Activated naive CD4-positive, alpha-beta T cell treated with anti-CD3 and anti-CD28 coated beads, Interleukin-2, amount 10 ng/mL, durations not matched to agents 7 days and 5 days (primary cell): ENCODE results near the gene APEH.
A peak's percentile ranks its signal among the peaks of the same experiment; 100 is the strongest.

ENCODE experiments used
- CTCF ChIA-PET: fragments of 350-600 bp; sonication (Branson Sonifier 250); formaldehyde crosslinking; loops from one replicate; lab custom pipeline; 2021; ENCODE audit warnings: antibody characterized with exemption; lab: Charles Lee
- DNase-seq: peaks from one replicate; pipeline ENCODE4 v3.0.0-alpha.2; 2020
- H3K27ac Mint-ChIP-seq: one replicate; pipeline ENCODE4 v1.8.0; 2021; ENCODE audit warnings: mild to moderate bottlenecking, moderate library complexity, mixed read lengths
- H3K27me3 Mint-ChIP-seq: one replicate; pipeline ENCODE4 v1.8.0; 2021; ENCODE audit warnings: mild to moderate bottlenecking, mixed read lengths
- H3K36me3 Mint-ChIP-seq: one replicate; pipeline ENCODE4 v1.8.0; 2021; ENCODE audit warnings: mixed read lengths
- H3K4me1 Mint-ChIP-seq: one replicate; pipeline ENCODE4 v1.8.0; 2021; ENCODE audit warnings: mixed read lengths
- H3K4me3 Mint-ChIP-seq: one replicate; pipeline ENCODE4 v1.8.0; 2021; ENCODE audit warnings: mild to moderate bottlenecking, moderate library complexity, mixed read lengths
- H3K9me3 Mint-ChIP-seq: one replicate; pipeline ENCODE4 v1.8.0; 2021; ENCODE audit warnings: mixed read lengths

Gene APEH

DNA sequence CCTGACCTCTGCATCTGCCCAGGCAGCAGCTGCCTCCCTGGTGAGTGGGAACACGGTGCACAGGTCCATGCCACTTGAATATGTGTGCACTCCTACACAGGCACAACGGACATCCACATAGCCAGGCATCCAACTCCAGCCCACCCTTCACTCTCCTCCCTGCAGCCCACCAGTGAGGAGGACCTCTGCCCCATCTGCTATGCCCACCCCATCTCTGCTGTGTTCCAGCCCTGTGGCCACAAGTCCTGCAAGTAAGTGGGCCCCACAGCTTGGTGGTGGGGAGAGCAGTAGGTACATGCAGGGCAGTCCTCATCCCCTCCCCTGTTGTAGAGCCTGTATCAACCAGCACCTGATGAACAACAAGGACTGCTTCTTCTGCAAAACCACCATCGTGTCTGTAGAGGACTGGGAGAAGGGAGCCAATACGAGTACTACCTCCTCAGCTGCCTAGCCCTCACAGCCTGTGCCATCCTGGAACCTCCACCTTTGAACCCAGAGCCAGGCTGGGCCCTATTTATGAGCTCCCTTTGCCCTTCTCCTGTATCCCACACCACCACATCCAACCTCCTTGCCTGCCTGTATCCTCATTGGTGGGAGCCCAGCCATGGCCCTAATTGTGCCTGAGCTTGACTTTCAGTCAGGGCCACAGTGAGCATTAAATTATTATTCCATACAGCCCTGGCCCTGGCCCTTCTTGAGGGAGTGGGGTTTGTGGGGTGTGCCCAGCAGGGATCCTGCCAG is 46.9 kb downstream of the APEH start:
- DNase-seq = no peak
- H3K9me3 Mint-ChIP-seq = no peaks in the 10 kb centered on the region
- CTCF ChIA-PET = interaction anchor here (0.9 to 1.9 kb wide), 3 partner anchors 9 to 181 kb away, joined by 3 to 8 read pairs (median 3); no protein-coding TSS in a partner anchor
- peak overlapping the region; percentile 56 for H3K27ac Mint-ChIP-seq
- H3K27me3 Mint-ChIP-seq = peaks cover 11% of the 10 kb centered on the region
- H3K4me1 Mint-ChIP-seq = peaks cover 52% of the 10 kb centered on the region
- peaks cover 26% of the 10 kb centered on the region for H3K36me3 Mint-ChIP-seq
- no peak overlapping the region for H3K4me3 Mint-ChIP-seq

DNA sequence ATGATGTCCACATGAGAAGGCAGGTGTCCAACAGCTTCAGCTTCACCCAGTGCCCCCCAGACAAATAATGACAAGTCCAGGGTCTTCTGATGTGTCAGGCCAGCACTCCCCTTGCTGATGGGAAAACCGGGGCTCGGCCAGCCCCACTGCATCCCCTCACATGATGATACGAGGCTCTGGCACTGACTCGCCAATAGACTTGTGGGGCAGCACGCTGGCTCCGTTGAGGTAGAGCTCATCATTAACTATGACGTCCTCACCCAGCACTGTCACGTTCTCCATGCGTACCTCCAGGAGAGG is 47.4 kb downstream of the APEH start:
- no peak overlapping the region for H3K27ac Mint-ChIP-seq
- no peaks in the 10 kb centered on the region for H3K9me3 Mint-ChIP-seq
- H3K36me3 Mint-ChIP-seq = peaks cover 26% of the 10 kb centered on the region
- H3K4me1 Mint-ChIP-seq = peaks cover 52% of the 10 kb centered on the region
- peak overlapping the region; percentile 26 for H3K4me3 Mint-ChIP-seq
- DNase-seq = no peak
- CTCF ChIA-PET = interaction anchor here (0.9 to 1.9 kb wide), 3 partner anchors 8 to 182 kb away, joined by 3 to 8 read pairs (median 3); no protein-coding TSS in a partner anchor
- peaks cover 11% of the 10 kb centered on the region for H3K27me3 Mint-ChIP-seq

DNA sequence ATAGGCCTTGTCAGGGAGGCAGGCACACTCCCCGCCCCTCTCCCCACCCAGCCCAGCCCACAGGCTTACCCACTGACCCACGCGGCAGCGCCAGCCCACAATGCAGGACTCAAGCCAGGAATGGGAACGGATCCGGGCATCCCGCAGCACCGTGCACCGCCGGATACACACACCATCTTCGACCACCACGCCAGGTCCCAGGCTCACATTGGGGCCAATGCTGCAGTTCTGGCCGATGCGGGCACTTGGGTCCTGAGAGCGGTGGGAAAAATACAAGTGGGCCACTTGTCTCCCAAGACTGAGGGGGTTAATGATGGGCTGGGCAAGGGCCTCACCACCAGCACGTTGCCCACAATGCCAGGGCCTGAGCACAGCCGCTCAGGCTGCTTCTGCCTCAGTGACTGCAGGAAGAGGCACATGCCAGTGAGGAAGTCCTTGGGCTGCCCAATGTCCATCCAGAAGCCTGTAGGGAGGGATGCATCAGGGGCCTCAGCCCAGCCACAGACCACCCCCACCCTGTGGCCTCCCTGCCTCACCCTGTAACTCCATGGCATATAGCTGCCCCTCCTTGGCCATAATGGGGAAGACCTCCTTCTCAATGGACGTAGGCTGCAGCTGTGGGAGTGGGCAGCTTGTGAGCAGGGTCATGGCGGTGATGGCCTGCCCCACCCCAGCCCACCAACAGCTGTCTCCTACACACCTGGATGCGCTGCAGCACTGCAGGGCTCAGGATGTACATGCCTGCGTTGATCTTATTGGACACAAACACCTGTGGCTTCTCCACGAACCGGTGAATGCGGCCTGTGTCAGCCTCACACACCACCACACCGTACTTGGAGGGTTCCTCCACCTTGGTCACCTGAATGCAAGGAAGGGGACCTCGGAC is 48.0 kb downstream of the APEH start:
- Mint-ChIP-seq H3K4me1 (peaks cover 52% of the 10 kb centered on the region), H3K9me3 (no peaks in the 10 kb centered on the region), H3K27me3 (peaks cover 11% of the 10 kb centered on the region), H3K4me3 (peak overlapping the region; percentile 93), H3K36me3 (peaks cover 26% of the 10 kb centered on the region), H3K27ac (peak overlapping the region; percentile 98)
- CTCF ChIA-PET = interaction anchor here (0.9 to 1.9 kb wide), 4 partner anchors 7 to 182 kb away, joined by 3 to 8 read pairs (median 4); no protein-coding TSS in a partner anchor
- no peak for DNase-seq

DNA sequence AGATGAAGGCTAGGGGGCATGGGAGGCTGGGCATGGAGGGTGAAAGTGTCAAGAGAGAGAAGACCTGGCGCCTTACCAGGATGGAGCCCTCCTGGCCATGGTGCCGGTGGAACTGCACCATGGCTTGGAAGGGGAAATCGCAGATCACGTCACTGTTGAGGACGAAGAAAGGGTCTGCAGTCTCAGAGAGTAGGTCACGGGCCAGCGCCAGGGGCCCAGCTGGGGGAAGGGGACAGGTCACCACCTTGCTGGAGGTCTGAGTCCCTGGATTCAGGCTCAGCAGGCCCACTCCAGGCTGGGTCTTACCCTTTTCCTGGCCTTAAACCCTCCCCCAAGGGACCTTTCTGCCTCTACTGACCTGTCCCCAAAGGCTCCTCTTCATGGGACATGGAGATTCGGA is 48.7 kb downstream of the APEH start:
- Mint-ChIP-seq H3K36me3 (peaks cover 30% of the 10 kb centered on the region), H3K4me3 (peak overlapping the region; percentile 93), H3K4me1 (peaks cover 50% of the 10 kb centered on the region), H3K27ac (peak overlapping the region; percentile 98), H3K27me3 (peaks cover 11% of the 10 kb centered on the region), H3K9me3 (no peaks in the 10 kb centered on the region)
- DNase-seq = no peak
- CTCF ChIA-PET = interaction anchor here (0.6 to 1.2 kb wide), 2 partner anchors 19 to 95 kb away, joined by 3 to 4 read pairs; no protein-coding TSS in a partner anchor

DNA sequence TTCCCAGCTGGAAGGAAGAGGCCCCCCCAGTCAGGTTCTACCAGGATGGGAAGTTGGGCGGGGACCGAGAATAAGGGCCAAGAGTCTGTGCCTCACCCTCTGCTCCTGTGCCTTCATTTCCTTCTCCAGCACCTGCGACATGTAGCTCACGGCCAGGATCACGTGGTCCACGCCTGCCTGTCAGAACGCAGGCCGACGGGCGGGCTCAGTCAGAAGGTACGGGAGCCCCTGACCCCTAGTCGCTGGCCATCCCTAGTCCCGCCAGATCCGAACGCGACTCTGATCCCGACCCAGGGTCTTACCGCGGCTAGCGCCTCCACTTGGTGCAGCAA is 49.1 kb downstream of the APEH start:
- Mint-ChIP-seq H3K27ac (peak overlapping the region; percentile 98), H3K27me3 (peaks cover 11% of the 10 kb centered on the region), H3K4me1 (peaks cover 50% of the 10 kb centered on the region), H3K4me3 (peak overlapping the region; percentile 93), H3K36me3 (peaks cover 30% of the 10 kb centered on the region), H3K9me3 (no peaks in the 10 kb centered on the region)
- peak; percentile 83 for DNase-seq
- CTCF ChIA-PET = interaction anchor here (0.6 to 1.2 kb wide), 2 partner anchors 20 to 95 kb away, joined by 3 to 4 read pairs; no protein-coding TSS in a partner anchor

DNA sequence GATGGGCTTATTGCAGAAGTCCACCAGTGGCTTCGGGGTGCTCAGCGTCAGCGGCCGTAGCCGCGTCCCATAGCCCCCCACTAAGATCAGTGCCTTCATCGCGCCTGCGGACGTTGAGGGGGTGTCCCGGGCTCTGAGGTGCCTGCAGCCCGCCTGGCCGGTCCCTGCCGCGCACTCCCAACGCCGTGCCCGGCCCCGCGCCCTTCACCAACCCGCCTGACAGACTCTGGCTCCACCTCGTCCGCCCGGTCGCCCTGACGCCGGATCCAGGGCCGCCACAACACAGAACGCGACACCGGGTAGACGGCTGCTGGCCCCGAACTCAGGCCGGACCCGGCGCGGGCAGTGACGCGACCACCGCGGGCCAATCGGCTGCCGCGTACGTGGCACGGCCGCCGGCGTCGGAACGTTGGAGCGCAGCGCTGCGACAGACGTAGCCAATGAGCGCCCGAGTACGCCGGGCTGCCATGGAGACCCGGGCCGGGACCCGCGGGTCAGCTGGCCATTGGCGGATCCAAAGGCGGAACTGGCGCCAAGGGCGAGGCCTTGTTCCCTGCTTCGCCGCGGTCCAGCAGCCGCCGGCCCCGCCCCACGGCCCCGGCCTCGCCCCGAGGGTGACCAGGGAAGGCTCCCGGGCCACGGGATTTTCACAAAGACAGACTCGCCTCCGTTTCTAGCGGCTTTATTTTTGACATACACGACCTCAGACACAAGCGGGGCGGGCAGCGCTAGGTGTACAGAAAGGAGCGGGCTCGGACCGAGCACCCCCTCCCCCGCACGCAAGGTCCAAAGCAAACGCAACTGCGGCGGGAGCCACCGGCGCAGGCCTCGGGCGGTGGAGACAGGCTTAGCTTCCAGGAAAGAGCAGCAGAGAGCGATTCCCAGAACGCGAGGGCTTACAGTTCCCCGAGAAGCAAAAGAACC is 49.7 kb downstream of the APEH start, which contains the start of gene GMPPB:
TSS of gene GMPPB (minus strand) at position 324 of the 924 bp plus-strand sequence. CDS start at position 99, 225 bp downstream.
- H3K4me1 Mint-ChIP-seq = peaks cover 44% of the 10 kb centered on the region
- peaks cover 7% of the 10 kb centered on the region for H3K27me3 Mint-ChIP-seq
- CTCF ChIA-PET = interaction anchor here (0.6 to 1.2 kb wide), 4 partner anchors 20 to 536 kb away, joined by 3 to 4 read pairs (median 3); no protein-coding TSS in a partner anchor
- no peaks in the 10 kb centered on the region for H3K9me3 Mint-ChIP-seq
- peak within 1 kb of the TSS; percentile 93 for H3K4me3 Mint-ChIP-seq
- H3K36me3 Mint-ChIP-seq = peaks cover 30% of the 10 kb centered on the region
- peak within 1 kb of the TSS; percentile 98 for H3K27ac Mint-ChIP-seq
- peak; percentile 96 for DNase-seq

DNA sequence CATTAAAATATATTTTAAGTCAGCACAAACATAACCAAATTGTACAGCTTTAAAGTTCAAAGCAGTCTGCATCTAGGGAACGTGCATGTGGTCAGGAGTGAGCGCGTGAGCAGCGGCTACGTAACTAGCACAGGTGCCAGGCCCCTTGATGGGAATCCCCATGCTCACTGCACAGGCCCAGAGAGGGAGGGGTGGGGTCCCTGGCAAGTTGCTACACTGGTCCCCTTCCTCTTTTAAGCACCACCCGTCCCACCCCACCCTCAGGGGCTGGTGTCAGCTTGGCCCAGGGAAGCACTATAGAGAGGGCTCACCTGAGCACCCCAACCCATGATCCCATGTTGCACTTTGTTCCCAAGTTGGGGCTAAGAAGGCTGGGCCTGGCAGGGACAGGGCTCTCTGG is 50.4 kb downstream of the APEH start:
- Mint-ChIP-seq H3K4me1 (peaks cover 37% of the 10 kb centered on the region), H3K36me3 (peaks cover 30% of the 10 kb centered on the region), H3K4me3 (peak overlapping the region; percentile 93), H3K27me3 (peaks cover 3% of the 10 kb centered on the region), H3K27ac (peak overlapping the region; percentile 98), H3K9me3 (no peaks in the 10 kb centered on the region)
- CTCF ChIA-PET = interaction anchor here (0.7 to 1.2 kb wide), 2 partner anchors 23 to 536 kb away, joined by 3 read pairs; no protein-coding TSS in a partner anchor
- DNase-seq = peak; percentile 59

DNA sequence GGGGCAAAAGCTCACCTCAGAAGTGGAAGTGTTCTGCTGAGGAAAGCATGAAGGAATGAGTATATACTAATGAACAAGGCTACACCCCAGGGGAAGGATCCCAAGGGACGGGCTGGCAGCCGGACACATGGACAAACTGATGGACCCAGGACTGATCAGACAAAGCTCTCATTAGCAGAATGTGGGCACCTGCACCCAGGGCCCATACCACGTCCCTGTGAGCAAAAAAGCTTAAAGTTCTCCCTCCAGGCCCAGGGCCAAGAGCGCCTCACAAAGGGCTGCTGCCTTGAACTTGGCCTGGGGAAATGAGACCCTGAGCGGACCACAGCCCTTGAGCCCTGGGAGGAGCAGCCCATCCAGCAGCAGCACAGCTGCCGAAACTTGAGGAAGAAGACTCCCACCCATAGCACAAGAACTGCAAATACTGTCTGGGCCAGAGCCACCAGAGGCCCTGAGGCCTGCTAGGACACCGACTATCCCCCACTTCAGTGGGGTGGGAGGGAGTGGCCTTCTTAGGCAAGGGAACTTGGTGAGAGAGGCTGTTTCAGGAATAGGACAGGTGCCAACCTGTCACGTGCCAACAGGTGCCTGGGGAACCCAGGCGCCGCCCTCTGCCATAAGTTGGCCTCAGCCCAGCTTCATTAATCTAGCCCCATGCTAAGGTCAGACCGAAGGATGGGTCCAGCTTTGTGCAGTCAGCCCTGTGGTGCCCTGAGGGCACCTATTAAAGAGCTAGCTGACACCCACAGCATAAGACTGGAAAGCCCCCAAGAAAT is 51.9 kb downstream of the APEH start:
- H3K36me3 Mint-ChIP-seq = peaks cover 26% of the 10 kb centered on the region
- peaks cover 3% of the 10 kb centered on the region for H3K27me3 Mint-ChIP-seq
- H3K4me3 Mint-ChIP-seq = no peak overlapping the region
- H3K9me3 Mint-ChIP-seq = no peaks in the 10 kb centered on the region
- H3K27ac Mint-ChIP-seq = peak overlapping the region; percentile 19
- peaks cover 23% of the 10 kb centered on the region for H3K4me1 Mint-ChIP-seq
- DNase-seq = no peak
- CTCF ChIA-PET = interaction anchor here (0.9 kb wide), 1 partner anchor 23 kb away, joined by 3 read pairs; no protein-coding TSS in a partner anchor

DNA sequence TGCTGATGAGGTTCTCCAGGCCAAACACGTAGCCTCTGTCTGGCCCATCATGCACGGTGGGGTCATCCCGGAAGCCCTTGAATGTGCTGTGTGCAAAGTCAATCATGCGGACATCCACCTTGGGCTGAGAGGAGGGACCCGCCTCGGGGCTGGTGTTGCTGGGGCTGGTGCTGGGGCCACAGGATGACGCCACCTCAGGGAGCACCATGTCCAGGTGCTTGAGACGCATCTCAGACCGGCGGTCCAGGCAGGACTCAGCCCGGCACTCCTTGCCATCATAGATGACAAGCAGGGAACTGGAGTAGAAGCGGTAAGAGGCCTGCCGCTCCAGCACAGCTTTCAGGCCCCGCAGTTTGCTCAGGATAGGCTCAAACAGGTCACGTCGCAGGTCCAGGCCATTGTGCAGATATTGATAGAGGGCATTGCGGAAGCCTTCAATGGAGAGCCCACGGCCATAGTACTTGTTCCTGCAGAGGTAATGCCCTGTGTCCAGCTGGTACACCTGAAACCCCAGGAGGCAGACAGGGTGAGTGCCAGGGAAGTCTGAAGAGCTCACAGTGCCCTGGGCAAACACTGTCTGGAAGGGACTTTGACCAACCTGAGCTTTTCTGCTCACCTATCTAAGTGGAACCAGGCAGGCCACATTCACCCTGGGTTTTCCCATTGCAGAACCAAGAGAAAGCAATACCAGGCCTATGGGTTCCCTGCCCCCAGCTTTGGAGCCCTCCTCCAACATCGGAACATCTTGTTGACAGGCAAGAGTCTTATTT is 53.2 kb downstream of the APEH start:
- Mint-ChIP-seq H3K4me1 (peaks cover 20% of the 10 kb centered on the region), H3K27me3 (peaks cover 3% of the 10 kb centered on the region), H3K4me3 (no peak overlapping the region), H3K27ac (no peak overlapping the region), H3K9me3 (no peaks in the 10 kb centered on the region), H3K36me3 (peaks cover 25% of the 10 kb centered on the region)
- CTCF ChIA-PET = no interaction called here
- DNase-seq = no peak

DNA sequence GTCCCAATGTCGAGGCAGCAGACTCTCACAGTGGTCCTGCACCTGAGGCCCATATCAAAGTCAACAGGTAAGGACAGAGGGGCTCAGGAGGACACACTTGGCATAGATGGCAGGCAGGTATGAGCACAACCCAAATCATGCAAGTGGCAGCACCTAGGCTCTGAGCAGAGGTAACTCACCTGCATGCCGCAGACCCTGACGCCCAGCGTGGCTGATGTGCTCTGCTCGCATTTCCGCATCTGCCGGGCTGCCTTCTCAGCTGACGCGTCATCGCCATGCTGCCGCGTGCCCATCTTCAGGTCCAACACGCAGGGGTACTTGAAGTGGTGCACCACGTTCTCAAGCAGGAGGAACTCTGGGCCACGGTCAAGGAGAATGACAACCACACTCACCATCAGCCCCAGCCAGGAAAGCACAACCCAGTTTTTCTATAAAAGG is 53.8 kb downstream of the APEH start:
- no peaks in the 10 kb centered on the region for H3K9me3 Mint-ChIP-seq
- H3K4me1 Mint-ChIP-seq = peaks cover 14% of the 10 kb centered on the region
- no peak for DNase-seq
- no peak overlapping the region for H3K4me3 Mint-ChIP-seq
- H3K27ac Mint-ChIP-seq = no peak overlapping the region
- CTCF ChIA-PET = no interaction called here
- peaks cover 3% of the 10 kb centered on the region for H3K27me3 Mint-ChIP-seq
- peaks cover 27% of the 10 kb centered on the region for H3K36me3 Mint-ChIP-seq

DNA sequence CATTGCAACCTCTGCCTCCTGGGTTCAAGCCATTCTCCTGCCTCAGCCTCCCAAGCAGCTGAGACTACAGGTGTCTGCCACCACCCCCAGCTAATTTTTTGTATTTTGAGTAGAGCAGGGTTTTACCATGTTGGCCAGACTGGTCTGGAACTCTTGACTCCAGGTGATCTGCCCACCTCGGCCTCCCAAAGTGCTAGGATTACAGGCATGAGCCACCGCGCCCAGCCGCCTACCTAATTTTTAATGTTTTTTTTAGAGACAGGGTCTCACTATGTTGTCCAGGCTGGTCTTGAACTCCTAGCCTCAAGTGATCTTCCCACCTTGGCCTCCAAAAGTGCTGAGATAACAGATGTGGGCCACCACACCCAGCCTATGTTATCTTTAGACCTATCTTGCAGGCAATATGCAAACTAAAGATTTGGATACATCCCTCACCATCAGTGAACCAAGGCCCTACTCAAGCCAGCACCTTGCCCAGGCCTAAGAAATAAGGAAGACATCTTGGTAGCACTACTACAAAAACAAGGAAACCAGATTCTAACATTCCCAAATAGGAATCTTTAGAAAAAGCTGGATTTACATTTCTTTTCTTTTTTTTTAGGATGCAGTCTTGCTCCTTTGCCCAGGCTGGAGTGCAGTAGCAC is 55.9 kb downstream of the APEH start:
- no peak for DNase-seq
- no peak overlapping the region for H3K27ac Mint-ChIP-seq
- peaks cover 32% of the 10 kb centered on the region for H3K36me3 Mint-ChIP-seq
- no peak overlapping the region for H3K4me3 Mint-ChIP-seq
- no peaks in the 10 kb centered on the region for H3K9me3 Mint-ChIP-seq
- CTCF ChIA-PET = interaction anchor here (1.1 kb wide), 1 partner anchor 9 kb away, joined by 3 read pairs; no protein-coding TSS in a partner anchor
- H3K27me3 Mint-ChIP-seq = no peaks in the 10 kb centered on the region
- peaks cover under 1% of the 10 kb centered on the region for H3K4me1 Mint-ChIP-seq

DNA sequence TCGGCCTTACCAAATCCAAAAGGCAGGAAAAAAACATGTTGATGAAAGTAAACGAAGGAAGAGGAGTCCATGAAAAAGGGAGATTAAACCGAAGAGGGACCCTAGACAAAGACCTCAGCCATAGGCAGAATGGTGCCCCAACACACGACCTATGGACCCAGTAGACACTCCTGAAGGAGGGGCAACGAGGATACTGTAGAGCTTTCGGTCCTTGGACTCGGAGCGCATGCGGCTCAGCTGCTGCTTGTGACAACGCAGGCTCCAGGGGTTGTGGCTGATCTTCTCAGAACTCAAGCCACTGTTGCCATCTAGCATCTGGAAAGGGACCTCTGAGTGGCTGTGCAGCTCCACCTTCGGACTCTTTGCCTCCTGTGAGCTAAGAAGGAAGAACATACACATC is 58.4 kb downstream of the APEH start:
- Mint-ChIP-seq H3K27me3 (no peaks in the 10 kb centered on the region), H3K36me3 (peaks cover 35% of the 10 kb centered on the region)
- CTCF ChIA-PET = no interaction called here

More for the DNA sequence above, 58.4 kb downstream of the APEH start:
- DNase-seq = no peak
- H3K27ac Mint-ChIP-seq = no peak overlapping the region
- H3K4me1 Mint-ChIP-seq = no peaks in the 10 kb centered on the region
- H3K4me3 Mint-ChIP-seq = no peak overlapping the region
- H3K9me3 Mint-ChIP-seq = no peaks in the 10 kb centered on the region
